Heart right ventricle (tissue), 16 donors: ENCODE measurements around the gene MORF4L2. TPM values are rescaled to one million over a fixed set of nuclear protein-coding genes. Genes with fewer than 3 reads are reported as not detected.

Experiments
- ATAC-seq, 8 donors: fragments of 200-7000 bp; cut with Tn5 transposase; one replicate each; pipeline ENCODE4 v1.9.1; 2020; ENCODE audit warnings: mild to moderate bottlenecking in 8 of 8, moderate library complexity in 8 of 8, moderate number of reproducible peaks in 1 of 8
- DNase-seq, 2 donors: peaks; one replicate each; pipeline ENCODE4 v3.0.0-alpha.2; 2020
- H3K27ac ChIP-seq, 10 donors: fragments of 200-600 bp; sonication (generic) in 2 of 10; one replicate each; pipeline versions ENCODE4 v1.5.0 to v1.8.0; 2020 to 2022; ENCODE audit warnings: mild to moderate bottlenecking in 3 of 10
- H3K27me3 ChIP-seq, 7 donors: fragments of 200-600 bp; one replicate each; pipeline ENCODE4 v1.8.0; 2021 to 2022; ENCODE audit warnings: mild to moderate bottlenecking in 2 of 7
- H3K36me3 ChIP-seq, 9 donors: fragments of 200-600 bp; sonication (generic) in 1 of 9; one replicate each; pipeline versions ENCODE4 v1.5.0 to v1.8.0; 2020 to 2022; ENCODE audit warnings: mild to moderate bottlenecking in 2 of 9
- H3K4me1 ChIP-seq, 9 donors: fragments of 200-600 bp; sonication (generic) in 1 of 9; one replicate each; pipeline versions ENCODE4 v1.5.0 to v1.8.0; 2020 to 2022; ENCODE audit warnings: mild to moderate bottlenecking in 4 of 9
- H3K4me3 ChIP-seq, 10 donors: fragments of 200-600 bp; sonication (generic) in 2 of 10; one replicate each; pipeline versions ENCODE4 v1.5.0 to v1.8.0; 2020 to 2022; ENCODE audit warnings: mild to moderate bottlenecking in 7 of 10, moderate library complexity in 2 of 10
- H3K9me3 ChIP-seq, 11 donors: fragments of 200-600 bp in 10 of 11; sonication (generic) in 2 of 11; one replicate each; pipeline versions ENCODE4 v1.5.0 to v1.8.0; 2013 to 2022; ENCODE audit warnings: mild to moderate bottlenecking in 2 of 11, control low read depth in 1 of 11, moderate library complexity in 1 of 11
- CTCF ChIP-seq, 9 donors: fragments of 200-600 bp; sonication (generic) in 2 of 9; IDR thresholded peaks; one replicate each; pipeline versions ENCODE4 v1.5.0 to v1.8.0; 2021 to 2022; ENCODE audit warnings: antibody characterized with exemption in 9 of 9, mild to moderate bottlenecking in 5 of 9, moderate library complexity in 1 of 9
- WGBS, 2 donors: extraction: QIAGEN DNeasy Blood & Tissue Kit; methylation state at CpG; one replicate each; pipeline ENCODE4 v1.1.7; 2013; ENCODE audit warnings: inconsistent platforms in 1 of 2; 5-methylcytosine and 5-hydroxymethylcytosine counted together
- intact Hi-C, 10 donors: fragments of 100-400 bp; cut with DNase I; formaldehyde crosslinking; loops; one replicate each; pipeline versions ENCODE4 v1.11.1 to v1.14.2; 2022
- polyA plus RNA-seq, 2 donors: library from polyadenylated mRNA; stranded (reverse); fragments of 200-250 nt; gene quantifications; one replicate each; pipeline ENCODE4 v1.2.3, GENCODE V29; 2013
- total RNA-seq, 10 donors: library from RNA; stranded (reverse); fragmentation: NEBNext Ultra II Directional in 3 of 10; extraction: Animal tissue kit (Norgen Biotek cat#: 25700) in 3 of 10; gene quantifications; one replicate each; pipeline versions ENCODE4 v1.2.1 to v1.2.4, GENCODE V29; 2021 to 2023
- donor health status: Arrhythmogenic right ventricular cardiomyopathy.
- donor health status: ischemic (EF 13 %, LVEDD 7.1; RV severe dilation, severe dysfunction).
- donor health status: healthy with polysubstance abuse.
- donor health status: DM: no; HTN: yes; CAD: no.
- donor health status: DM: no; HTN: no; CAD: no.
- donor health status: ischemic (EF 25% LVEDD 6.9; RV normal size, moderate dysfunction).
- donor health status: ischemic (EF 25% LVEDD 5.7; RV mildly dilated, moderate dysfunction).
- donor health status: healthy.
- donor health status: DM: yes; HTN: yes; CAD: no.
- donor health status: Ischemic cardiomyopathy.
- donor health status: ischemic (EF 35%, LVEDD 5.7; RV mildly dilated, moderate dysfunction).
- donor health status: nonischemic (EF 11% LVEDD 7.7; RV severe dilation, severe dysfunction).
- donor health status: DM: yes; HTN: yes; CAD: no.
- donor health status: PGD.
- donor health status: ischemic (EF 29% LVEDD 5.4; RV normal size, mild dysfunction).
- donor health status: nonischemic (EF 23%, LVEDD 6.1; RV moderate dilation, normal function).

Gene MORF4L2
- total and polyA plus RNA-seq, 12 donors, result 94.9 to 346 (median 191) TPM

DNA sequence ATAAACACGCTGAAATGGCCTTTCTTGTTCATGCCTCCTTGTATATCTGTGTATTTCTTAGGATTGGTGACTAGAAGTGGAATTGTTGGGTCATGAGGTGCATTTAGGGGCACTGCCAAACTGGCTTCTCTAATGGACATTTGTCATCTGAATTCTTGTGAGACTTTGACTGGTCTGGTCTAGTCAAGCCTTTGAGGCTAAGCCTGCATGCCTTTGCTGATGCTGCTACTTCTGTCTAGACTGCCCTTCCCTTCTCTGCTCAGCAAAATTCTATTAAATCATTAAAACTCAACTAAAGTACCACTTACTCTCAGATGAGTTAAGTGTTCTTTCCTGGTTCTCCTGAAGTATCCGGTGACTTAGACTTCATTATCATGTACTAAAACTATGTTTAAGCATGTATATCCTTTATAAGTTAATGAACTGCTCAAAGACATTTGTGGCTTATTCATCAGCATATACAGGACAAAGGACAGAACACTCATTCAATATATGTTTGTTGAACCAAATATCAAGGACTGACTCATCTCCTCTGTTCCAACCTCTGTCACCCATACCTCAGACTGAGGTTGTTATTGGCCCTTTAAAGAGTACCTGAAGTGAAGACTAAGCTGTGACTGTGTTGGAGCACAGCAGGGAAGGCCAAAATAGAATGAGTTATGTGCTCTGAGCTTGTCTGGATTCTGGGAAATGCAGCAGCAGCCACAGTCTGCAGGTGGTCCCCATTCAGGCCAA is 48.7 kb downstream of the MORF4L2 start:
- intact Hi-C loops, result loop anchor here in 1 of 10 donors (10.0 kb wide), 1 partner anchor 47 kb away; the partner anchor contains the start of gene MORF4L2
- H3K4me3 ChIP-seq, result no peak overlapping the region
- WGBS, 2 donors, result 92 to 93% methylated on average over 2 of the region's 2 CpGs
- no peak for TF ChIP-seq CTCF (IDR thresholded peaks at IDR 0.05)
- H3K9me3 ChIP-seq, result no peaks in the 10 kb centered on the region
- no peaks in the 10 kb centered on the region for H3K4me1 ChIP-seq
- no peak overlapping the region for H3K27ac ChIP-seq
- H3K27me3 ChIP-seq, result peaks cover 0 to 40% (median 0%) of the 10 kb centered on the region in 7 donors
- DNase-seq, result no peak
- no peak for ATAC-seq
- no peaks in the 10 kb centered on the region for H3K36me3 ChIP-seq

DNA sequence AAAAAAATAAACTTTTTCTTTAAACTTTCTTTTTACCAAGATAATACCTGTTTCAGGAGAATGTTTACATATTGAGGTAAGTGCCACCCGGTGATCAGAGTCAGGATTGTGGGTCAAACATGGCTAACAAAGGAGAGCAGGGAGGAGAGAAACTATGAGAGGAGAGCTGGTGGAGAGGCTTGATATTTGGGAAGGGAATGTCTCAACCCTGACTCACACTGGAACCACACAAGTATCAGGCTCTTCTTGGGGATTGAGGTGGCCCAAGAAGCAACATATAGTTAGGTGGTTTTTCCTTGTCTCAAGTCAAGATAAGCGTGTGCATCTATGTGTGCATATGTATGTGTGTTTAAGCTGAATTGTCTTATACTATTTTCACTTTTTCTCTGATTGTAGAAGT is 51.1 kb downstream of the MORF4L2 start:
- DNase-seq (no peak), ATAC-seq (no peak)
- 83 to 84% methylated on average over 2 of the region's 2 CpGs for WGBS, 2 donors
- H3K9me3 ChIP-seq, result no peaks in the 10 kb centered on the region
- intact Hi-C loops, result loop anchor here in 1 of 10 donors (10.0 kb wide), 1 partner anchor 49 kb away; the partner anchor contains the start of gene MORF4L2
- peaks cover 0 to 6% (median 1%) of the 10 kb centered on the region in 9 donors for H3K4me1 ChIP-seq
- peaks cover 0 to 24% (median 0%) of the 10 kb centered on the region in 7 donors for H3K27me3 ChIP-seq
- TF ChIP-seq CTCF (IDR thresholded peaks at IDR 0.05), result no peak
- H3K27ac ChIP-seq, result no peak overlapping the region
- no peaks in the 10 kb centered on the region for H3K36me3 ChIP-seq
- H3K4me3 ChIP-seq, result no peak overlapping the region

DNA sequence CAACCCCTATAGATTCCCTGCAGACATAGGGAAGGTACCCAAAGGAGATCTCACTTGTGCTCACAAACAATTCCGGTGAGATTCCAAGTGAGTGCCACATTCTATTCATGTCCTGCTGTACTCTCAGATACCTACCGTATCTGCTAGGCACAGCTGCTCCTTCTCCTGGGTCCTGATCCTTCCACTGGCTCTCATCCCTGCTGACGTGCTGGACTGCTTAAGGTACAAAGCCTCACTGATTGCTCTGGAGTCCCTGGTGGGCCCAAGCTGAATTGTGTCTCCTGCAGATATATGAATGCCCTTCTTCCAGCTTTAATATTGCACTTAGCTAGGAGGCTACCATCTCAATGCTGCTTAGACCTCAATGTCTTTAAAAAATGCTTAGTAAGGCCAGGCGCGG is 55.4 kb downstream of the MORF4L2 start:
- Histone ChIP-seq H3K27me3 (peaks cover 0 to 31% (median 0%) of the 10 kb centered on the region in 7 donors), H3K9me3 (no peaks in the 10 kb centered on the region), H3K27ac (no peak overlapping the region), H3K36me3 (no peaks in the 10 kb centered on the region), H3K4me3 (no peak overlapping the region), H3K4me1 (peaks cover 0 to 20% (median 7%) of the 10 kb centered on the region in 9 donors)
- no peak for TF ChIP-seq CTCF (IDR thresholded peaks at IDR 0.05)
- WGBS, 2 donors, result 92 to 94% methylated on average over 5 of the region's 5 CpGs
- DNase-seq (no peak), ATAC-seq (no peak)
- intact Hi-C loops, result loop anchor here in 2 of 10 donors (5.0 to 10.0 kb wide), 2 partner anchors 46 to 54 kb away; partner anchors contain the start of gene MORF4L2 (in 1 of the 2)

GRCh38 chrX:103630171-103630511 is 56.4 kb downstream of the MORF4L2 start:
- Histone ChIP-seq H3K27me3 (peaks cover 0 to 28% (median 0%) of the 10 kb centered on the region in 7 donors), H3K4me3 (peak overlapping the region; percentile 61 to 79 (median 72)), H3K4me1 (peaks cover 0 to 23% (median 7%) of the 10 kb centered on the region in 9 donors), H3K27ac (peak overlapping the region in 9 of 10 donors; percentile 87 to 95 (median 93)), H3K36me3 (no peaks in the 10 kb centered on the region), H3K9me3 (no peaks in the 10 kb centered on the region)
- DNase-seq (no peak), ATAC-seq (no peak)
- intact Hi-C loops, result loop anchor here in 2 of 10 donors (5.0 to 10.0 kb wide), 2 partner anchors 47 to 55 kb away; partner anchors contain the start of gene MORF4L2 (in 1 of the 2)
- no peak for TF ChIP-seq CTCF (IDR thresholded peaks at IDR 0.05)
- WGBS, 2 donors, result 7 to 8% methylated on average over 6 of the region's 6 CpGs
